ENCODE results near the gene SDS.

The SDS gene

DNA sequence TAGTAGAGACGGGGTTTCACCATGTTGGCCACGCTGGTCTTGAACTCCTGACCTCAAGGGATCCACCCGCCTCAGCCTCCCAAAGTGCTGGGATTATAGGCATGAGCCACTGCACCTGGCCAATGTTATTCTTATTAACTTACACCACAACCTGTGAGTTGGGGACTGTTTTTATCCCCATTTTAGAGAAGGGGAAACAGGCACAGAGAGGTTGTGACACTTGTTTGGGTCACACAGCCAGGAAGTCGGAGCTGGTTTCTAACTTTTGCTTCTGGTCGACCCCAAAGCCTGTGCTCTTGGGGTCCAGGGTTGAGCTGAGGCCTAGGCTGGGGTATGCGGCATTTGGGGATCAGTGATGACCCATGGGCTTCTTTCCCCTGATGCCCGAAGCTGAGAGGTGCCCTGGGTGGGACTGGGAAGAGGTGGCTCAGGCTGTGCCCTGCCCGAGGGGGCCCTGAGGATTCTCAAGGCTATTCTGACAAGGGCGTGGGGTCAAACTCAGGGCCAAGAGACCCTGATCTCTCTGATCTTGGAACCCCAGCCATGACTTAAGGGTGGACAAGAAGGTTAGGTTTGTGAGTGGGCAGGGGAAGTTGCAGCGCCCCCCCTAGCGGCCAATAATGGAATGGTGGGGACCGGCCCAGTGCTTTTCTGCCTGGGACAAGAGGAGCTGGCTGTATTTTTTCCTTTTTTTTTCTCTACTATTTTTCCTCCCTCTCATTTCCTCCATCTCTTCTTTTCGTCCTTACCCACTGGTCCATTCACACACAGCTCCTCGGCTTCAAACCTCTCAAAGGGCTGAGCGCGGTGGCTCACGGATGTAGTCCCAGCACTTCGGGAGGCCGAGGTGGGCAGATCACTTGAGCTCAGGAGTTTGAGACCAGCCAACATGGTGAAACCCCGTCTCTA, 21.5 kb upstream of the SDS start:
- DNase-seq = peak in 1 of 2 experiments; percentile 64

DNA sequence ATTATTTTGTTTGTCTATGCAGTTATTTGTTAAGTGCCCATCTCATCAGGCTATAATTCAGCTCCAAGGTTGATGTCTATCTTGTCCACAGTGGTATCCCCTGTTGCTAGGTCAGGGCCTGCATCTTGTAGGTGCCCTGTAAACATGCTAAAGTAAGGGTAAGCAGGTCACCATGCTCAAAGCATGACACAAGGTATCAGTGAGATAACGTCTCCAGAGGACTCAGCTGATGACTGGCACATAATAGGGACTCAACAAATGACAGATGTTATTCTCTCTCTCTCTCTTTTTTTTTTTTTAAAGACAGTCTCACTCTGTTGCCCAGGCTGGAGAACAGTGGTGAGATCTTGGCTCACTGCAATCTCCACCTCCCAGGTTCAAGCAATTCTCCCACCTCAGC, 20.8 kb upstream of the SDS start:
- no peak for DNase-seq

DNA sequence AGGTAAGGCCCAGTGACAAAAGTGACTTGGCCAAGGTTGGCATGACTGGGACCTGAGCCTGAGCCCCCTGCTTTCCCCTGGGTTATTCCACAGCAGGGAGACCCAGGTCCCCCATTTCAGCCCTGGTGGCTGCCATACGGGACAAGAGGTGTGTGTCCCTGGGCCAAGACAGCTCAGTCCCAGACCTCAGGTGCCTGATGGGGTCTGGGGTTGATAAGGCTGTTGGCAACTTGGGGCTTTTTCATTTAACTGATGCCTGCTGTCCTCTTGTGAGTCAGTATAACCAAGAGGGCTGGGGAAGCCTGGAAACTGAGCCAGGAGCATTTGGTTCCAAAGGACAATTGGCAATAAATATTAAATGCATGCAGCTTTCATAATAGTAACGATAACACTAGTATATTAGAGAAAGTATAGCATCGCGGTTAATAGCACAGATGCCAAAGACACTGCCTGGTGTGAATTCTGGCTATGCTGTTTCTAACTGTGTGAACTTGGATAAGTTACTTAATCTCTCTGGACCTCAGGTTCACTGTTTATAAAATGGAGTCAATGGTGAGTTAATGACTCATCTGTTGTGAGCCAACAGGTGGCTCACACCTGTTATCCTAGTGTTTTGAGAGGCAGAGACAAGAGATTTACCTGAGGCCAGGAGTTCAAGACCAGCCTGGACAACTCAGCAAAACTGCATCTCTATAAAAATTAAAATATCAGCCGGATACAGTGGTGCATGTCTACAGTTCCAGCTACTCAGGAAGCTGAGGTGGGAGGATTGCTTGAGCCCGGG, 19.4 kb upstream of the SDS start:
- no peak for DNase-seq

DNA sequence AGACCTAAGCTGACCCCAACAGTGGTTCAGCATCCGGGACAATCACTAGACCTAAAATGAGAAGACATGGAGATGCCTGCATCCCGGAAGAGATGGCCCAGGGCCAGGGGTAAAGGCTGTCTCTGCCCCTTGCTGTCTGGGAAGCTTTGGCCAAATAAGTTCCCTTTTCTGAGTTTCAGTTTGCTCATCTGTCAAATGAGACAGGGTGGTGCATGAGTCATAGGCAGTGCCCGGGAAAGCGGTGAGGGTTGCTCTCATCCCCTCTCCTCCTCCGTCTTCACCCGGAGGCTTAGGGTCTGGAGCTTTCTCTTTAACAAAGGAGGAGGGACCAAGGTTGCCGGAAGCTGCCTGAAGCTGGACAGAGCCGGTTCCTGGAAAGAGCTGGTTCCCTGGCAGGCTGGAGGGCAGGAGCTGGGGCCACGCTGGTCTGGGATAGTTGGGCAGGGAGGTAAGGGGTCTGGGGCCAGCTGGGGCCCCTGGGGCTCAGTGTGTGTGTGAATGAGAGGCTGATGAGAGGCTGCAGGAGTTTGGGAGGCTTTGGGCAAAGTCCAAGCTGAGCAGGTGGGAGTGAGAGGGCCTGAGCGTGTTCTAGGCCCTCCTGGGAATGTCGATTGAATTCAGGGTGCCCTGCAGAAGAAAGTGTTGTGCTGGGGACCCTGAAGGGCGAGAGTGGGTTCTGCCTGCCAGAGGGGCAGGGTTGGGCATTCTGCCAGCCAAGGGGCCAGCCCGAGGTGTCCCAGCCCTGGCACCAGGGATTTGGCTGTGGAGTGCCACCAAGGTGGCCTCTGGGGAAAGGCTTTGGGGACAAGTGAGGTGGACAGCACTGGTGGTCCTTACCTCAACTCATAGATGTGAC, 18.6 kb upstream of the SDS start, which contains the start of gene SDSL:
SDSL (plus strand) TSS at position 351 of the 856 bp plus-strand sequence. CDS start 5,603 bp downstream, outside the sequence.
- DNase-seq = peak; percentile 79 to 87

DNA sequence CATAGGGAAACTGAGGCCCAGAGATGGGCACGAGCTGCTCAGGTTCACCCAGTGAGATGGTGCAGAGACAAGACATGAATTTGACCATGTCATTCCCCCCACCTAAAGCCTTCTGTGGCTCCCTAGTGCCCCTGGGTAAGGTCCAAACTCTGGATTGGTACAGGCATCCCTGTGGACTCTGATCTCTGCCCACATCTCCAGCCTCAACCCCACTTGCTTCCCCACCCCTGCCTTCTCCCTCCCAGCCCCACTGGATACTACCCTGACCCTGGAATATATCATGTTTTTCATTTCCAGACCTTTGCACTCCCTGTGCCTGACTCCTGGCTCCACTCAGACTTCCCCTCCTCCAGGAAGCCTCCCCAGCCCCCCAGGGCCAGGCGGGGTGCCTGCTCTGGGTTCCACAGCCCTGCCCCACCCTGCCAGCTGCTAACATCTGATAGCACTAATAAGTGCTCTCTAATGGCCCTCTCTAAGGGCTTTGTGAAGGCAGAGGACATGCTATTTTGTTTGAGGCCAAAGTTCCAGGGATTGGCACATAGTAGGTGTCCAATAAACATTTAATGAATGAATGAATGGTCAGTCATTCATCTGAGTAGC, 17.4 kb upstream of the SDS start:
- DNase-seq = no peak

DNA sequence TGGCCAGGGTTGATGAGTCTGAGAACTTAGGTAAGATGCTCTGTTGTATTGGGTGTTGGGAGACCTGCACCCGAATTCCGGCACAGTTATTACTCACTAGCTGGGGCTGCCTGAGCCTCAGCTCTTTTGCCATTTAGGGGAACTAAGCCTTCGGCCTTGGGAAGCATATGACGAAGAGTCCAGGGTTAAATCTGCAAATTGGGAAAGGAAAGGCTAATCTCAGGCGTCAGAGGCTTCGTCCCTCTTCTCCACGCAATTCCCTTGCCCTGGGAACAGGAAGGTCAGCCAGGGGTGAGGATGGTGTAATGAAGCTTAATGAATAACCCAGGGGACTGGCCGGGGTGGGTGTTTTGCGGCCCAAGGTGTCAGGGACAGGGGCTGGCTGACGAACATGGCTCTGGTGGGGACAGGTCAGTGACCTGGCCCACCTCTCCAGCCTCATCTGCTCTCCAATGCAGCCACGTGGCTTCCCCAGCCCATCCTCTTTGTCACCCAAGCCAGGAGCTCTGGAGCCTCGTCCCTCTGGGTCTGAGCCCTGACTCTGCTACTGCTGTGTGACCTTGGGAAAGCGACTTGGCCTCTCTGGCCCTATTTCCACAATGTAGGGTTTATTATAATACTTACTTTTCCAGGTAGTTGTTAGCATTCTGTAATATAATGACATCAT, 14.7 kb upstream of the SDS start:
- no peak for DNase-seq

DNA sequence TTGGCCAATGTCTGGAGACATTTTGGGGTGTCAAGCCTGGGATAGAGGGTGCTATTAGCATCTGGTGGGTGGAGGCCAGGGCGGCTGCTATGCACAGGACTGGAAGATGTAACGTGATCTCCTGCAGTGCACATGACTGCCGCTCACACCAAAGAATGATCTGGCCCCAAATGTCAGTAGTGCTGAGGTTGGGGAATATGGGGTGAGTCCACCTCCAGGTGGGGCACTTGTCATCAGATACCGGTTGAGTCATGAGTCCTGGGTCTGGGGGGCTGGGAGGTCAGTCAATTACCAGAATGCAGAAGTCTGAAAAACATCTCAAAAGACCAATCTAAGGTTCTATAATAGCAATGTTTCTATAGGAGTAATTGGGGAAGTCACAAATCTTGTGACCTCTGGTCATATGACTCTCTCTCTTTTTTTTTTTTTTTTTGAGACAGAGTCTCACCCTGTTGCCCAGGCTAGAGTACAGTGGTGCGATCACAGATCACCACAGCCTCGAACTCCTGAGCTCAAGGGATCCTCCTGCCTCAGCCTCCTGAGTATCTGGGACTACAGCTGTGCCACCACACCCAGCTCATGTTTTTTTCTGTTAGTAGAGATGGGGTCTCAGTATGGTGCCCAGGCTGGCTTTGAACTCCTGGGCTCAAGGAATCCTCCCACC, 12.5 kb upstream of the SDS start:
- no peak for DNase-seq

DNA sequence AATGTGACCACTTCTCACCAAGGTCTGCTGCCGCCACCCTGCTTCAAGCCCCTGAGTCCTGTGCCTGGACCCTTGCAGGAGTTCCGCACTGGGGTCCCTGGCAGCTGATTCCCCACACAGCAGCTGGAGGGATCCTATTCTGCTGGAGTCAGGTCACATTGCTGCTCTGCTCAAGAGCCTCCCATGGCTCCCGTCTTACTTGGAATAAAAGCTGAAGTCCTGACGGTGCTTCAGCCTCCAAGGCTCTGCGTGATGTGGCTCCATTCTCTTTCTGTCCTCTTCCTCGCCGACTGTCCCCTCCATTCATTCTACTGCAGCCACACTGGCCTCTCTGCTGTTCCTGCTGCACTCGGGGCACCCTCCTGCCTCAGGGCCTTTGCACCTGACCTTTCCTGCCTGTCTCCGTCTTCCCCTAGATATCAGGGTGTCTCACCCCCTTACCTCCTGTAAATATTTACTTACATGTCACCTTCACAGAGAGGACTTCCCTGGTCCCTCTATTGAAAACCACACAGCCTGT, 10.9 kb upstream of the SDS start:
- DNase-seq = no peak

DNA sequence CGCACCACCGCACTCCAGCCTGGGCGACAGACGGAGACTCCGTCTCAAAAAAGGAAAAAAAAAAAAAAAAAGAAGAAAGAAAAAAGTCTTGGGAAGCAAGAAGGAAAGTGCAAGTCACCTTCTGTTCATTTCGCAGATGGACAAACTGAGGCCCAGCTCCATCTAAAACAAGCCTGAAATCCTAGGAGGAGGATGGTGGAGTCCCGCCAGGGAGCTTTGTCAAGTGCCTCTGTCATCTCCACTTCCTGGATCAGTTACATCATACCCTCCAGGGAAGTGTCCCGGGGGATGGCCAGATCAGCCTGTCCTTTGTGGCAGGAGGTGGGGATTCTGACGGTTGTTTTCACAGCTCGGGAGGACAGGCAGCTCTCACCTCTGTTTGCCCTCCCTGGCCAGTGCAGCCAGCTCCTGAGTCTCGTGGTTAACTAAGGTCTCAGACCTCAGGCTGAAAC, 9.8 kb upstream of the SDS start:
- no peak for DNase-seq

DNA sequence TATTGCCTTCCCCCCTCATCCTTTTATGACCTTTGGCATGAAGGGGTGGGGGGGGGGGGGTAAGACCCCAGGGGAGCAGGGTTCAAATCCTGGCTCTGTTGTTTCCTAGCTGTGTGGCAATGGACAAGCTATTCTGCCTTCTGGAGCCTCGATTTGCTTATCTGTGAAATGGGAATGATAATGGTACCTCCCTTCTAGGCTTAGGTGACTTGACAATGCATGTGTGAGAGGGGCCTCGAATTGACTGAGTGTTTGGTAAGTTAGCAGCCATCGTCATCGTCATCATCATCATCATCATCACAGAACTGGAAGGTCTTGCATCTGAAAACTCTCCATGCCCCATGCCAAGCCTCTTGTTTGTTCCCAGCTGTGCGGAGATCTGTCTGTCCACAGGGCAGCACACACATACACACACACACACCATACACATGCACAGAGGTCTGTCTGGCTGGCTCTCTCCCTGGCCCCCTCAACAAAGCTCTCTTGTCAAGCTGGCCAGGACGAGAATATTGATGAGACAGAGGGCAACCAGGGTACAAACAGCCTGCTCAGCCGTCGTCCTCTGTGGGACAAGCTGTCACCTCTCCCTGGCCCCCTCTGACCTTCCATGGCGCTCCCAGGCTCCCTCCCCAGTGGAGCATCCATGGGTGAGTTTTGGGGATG, 5.9 kb upstream of the SDS start:
- DNase-seq = no peak

DNA sequence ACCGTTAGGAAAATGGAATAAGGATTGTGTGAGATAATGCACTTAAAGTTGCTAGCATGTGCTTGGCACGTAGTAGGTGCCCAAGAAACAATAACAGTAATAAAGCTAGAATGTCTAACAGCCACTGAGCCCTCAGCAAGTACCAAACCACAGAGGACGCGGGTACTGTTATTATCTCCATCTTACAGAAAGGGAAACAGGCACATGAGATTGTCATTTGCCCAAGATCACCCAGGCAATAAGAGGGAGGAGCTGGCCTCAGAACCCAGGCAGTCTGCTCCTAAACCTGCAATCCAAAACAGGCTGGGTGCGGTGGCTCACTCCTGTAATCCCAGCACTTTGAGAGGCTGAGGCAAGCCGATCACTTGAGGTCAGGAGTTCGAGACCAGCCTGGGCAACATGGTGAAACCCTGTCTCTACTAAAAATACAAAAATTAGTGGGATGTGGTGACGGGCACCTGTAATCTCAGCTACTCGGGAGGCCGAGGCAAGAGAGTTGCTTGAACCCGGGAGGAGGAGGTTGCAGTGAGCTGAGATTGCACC, 5.1 kb upstream of the SDS start:
- no peak for DNase-seq

DNA sequence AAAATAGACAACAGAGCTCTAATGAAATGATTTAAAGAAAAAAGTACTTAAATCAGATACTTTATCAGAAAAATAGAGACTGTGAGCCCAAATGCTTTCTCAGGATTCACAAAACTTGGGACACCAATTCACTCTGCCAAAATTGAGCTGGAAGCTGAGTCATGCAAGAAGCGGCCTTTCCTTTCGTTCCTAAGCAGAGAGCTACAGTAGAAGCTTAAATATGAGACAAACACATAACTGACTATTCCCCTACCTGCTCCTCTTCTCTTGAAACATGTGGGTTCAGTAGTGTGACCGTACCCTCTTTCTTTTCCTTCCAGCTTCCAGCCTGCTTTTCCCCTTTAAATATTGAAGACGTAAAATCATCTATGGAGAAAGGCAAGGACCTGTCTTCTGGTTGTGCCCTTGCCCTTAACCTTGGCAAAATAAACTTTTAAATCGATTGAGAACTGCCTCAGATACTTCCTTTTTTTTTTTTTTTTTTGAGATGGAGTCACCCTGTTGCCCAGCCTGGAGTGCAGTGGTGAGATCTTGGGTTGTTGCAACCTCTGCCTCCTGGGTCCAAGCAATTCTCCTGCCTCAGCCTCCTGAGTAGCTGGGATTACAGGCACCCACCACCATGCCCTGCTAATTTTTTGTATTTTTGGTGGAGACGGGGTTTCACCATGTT, 4.4 kb upstream of the SDS start:
- DNase-seq = no peak

DNA sequence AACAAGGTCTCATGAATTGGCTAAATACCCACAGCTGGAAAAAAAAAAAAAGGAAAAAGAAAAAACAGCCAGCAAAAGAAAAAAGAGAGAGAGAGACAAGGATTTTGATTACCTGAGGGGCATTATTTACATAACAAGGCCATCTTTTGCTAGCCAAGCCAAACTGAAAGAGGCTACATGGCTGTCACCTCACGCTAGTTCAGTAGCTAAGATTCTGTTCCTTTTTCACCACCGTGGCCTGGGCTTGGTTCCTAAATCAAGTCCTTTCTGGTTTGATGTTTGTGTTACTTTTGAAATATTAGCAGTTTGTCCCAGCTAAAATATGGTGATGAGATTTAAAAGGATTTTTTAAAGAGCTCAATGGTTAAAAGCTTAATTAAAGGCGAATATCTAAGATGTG, 2.0 kb upstream of the SDS start:
- no peak for DNase-seq

DNA sequence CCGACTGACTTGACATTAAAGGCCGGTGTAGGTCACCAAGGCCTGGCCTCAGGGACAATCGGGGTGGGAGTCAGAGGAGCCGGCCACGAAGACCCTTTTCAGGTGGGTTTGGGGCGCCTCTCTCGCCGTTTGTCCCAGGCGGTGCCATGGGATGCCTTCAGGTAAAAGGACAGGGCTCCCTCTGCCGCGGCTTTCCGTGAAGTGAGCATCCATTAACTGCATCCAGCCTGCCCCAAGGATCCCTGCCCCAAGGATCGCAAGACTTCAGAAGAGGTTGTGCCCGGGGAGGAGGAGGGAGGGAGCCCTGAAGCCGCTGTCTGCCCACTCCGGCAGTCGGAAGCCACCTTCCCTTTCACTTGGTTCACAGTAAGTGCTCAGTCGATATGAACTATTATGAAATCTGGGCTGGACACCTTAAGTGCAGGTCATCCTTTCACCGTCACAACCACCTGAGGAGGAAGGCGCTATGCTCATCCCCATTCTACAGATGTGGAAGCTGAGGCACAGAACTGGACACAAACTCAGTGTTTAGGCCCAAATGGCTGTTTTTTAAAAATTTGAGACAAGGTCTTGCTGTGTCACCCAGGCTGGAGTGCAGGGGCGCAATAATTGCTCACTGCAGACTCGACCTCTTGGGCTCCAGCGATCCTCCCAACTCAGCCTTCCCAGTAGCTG, 964 bp downstream of the SDS start:
- no peak for DNase-seq

DNA sequence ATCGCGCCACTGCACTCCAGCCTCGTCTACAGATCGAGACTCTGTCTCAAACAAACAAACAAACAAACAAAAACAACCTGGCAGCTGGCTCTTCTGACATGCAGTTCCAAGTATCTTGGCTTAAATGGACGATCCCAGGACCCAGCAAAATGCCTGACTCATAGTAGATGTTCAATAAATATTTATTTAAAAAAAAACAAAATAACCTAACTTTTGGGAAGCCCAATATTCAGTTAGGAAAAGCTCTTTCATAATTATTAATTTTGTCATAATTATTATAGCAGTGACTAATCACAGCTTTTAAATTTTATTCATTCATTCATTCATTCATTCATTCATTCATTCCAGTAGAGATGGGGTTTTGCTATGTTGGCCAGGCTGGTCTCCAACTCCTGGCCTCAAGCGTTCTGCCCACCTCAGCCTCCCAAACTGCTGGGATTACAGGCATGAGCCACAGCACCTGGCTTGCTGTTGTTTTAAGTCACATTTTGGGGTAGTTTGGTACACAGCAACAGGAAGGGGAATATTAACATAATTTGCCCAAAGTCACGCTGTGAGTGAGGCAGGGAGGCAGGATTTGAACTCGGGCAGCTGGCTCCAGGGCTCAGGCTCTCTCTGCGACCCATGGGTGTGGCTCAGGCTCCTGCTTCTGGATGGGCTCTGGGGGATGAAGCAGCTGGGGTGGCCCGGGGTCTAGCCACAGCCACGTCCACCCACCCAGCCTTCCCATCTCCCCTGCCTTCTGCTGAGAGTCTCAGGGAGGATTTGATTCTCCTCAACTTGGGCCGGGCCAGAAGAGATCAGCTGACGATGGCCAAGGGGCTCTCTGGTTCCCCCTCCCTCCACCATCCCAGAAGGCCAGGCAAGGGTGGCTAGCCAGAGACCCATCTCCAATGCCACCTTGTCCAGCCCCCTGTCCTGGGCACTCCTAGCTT, 2.4 kb downstream of the SDS start:
- no peak for DNase-seq

DNA sequence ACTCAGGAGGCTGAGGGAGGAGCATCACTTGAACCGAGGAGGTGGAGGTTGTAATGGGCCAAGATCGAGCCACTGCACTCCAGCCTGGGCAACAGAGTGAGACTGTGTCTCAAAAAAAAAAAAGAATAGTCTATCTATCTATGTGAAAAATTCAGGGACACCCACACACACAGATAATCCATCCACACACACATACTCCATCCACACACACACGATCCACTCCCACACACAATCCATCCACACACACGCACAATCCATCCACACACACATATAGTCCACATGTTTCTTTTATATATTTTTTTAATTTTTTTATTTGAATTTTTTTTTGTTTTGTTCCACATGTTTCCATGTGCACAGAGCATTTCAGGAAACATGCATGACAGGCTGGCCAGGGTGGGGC, 3.3 kb downstream of the SDS start:
- no peak for DNase-seq

DNA sequence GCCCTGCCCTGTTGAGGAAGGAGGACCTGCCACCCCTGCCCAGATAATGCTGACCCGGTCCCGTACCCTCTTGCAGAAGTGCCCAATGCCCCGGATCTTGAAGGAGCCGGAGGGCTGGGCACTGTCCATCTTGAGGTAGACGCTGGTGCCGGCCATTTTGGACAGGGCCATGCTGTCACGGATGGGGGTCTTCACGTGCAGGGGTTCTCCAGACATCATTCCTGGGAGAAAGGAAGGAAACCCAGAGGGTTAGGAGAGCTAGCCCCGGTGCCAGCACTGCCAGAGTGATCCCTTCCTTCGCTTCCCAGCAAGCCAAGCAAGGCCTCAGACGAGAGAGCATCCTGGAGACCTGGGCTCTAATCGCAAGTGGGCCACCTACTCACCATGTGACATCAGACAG, 4.2 kb downstream of the SDS start:
- no peak for DNase-seq

Measured in SW 1271 (cell line).